WTC11 (cell line): ENCODE data around the gene CHMP5. TPM values are rescaled to one million over a fixed set of nuclear protein-coding genes. Genes with fewer than 3 reads are reported as not detected.

Source experiments
- ATAC-seq: fragments of 200-7000 bp; cut with Tn5 transposase; 2 replicates; pipeline ENCODE4 v1.10.0; 2021; ENCODE audit warnings: mild to moderate bottlenecking, moderate library complexity
- CTCF ChIA-PET: fragments of 300-600 bp; sonication (Branson Sonifier 250); formaldehyde crosslinking; loops from one replicate; lab custom pipeline; 2021; ENCODE audit warnings: antibody characterized with exemption; lab: Charles Lee
- POLR2A ChIA-PET: fragments of 350-600 bp; sonication (Branson Sonifier 250); formaldehyde crosslinking; loops from one replicate; lab custom pipeline; 2021; ENCODE audit warnings: antibody characterized with exemption; lab: Charles Lee
- DNase-seq: peaks from one replicate; pipeline ENCODE4 v3.0.0; 2021; ENCODE audit warnings: low spot score
- H3K27ac Mint-ChIP-seq: 2 replicates; pipeline ENCODE4 v1.8.0; 2021; ENCODE audit warnings: mixed read lengths
- H3K27me3 Mint-ChIP-seq: 2 replicates; pipeline ENCODE4 v1.8.0; 2021; ENCODE audit warnings: low read depth, mild to moderate bottlenecking, moderate library complexity, mixed read lengths
- H3K36me3 Mint-ChIP-seq: 2 replicates; pipeline ENCODE4 v1.8.0; 2021; ENCODE audit warnings: mixed read lengths
- H3K4me1 Mint-ChIP-seq: 2 replicates; pipeline ENCODE4 v1.8.0; 2022; ENCODE audit warnings: mixed read lengths
- H3K4me3 Mint-ChIP-seq: 2 replicates; pipeline ENCODE4 v1.8.0; 2021; ENCODE audit warnings: mild to moderate bottlenecking, moderate library complexity, mixed read lengths
- H3K9me3 Mint-ChIP-seq: 2 replicates; pipeline ENCODE4 v1.8.0; 2021; ENCODE audit warnings: mixed read lengths
- ATF1 ChIP-seq: sonication (generic); formaldehyde crosslinking; IDR thresholded peaks from 2 replicates; pipeline ENCODE4 v1.8.1; 2023; ENCODE audit warnings: mild to moderate bottlenecking, moderate library complexity, missing genetic modification reagents
- ATF2 ChIP-seq: sonication (generic); formaldehyde crosslinking; IDR thresholded peaks from 2 replicates; pipeline ENCODE4 v1.8.1; 2022; ENCODE audit warnings: low read depth, missing genetic modification reagents, borderline replicate concordance
- CREM ChIP-seq: sonication (generic); formaldehyde crosslinking; IDR thresholded peaks from 2 replicates; pipeline ENCODE4 v1.8.1; 2022; ENCODE audit warnings: mild to moderate bottlenecking, missing genetic modification reagents, moderate library complexity
- E2F1 ChIP-seq: sonication (generic); formaldehyde crosslinking; IDR thresholded peaks from 2 replicates; pipeline ENCODE4 v1.8.0; 2022; ENCODE audit warnings: mild to moderate bottlenecking, missing genetic modification reagents
- ELF4 ChIP-seq: sonication (generic); formaldehyde crosslinking; IDR thresholded peaks from 2 replicates; pipeline ENCODE4 v1.8.1; 2022; ENCODE audit warnings: low read depth, mild to moderate bottlenecking, moderate library complexity, missing genetic modification reagents
- EMX1 ChIP-seq: fragments of 250-450 bp; sonication (Bioruptor Pico); IDR thresholded peaks from 2 replicates; pipeline ENCODE4 v1.8.0; 2021; ENCODE audit warnings: mild to moderate bottlenecking
- FOXP1 ChIP-seq: sonication (generic); formaldehyde crosslinking; IDR thresholded peaks from 2 replicates; pipeline ENCODE4 v1.8.0; 2022; ENCODE audit warnings: missing genetic modification reagents, mild to moderate bottlenecking, moderate library complexity, borderline replicate concordance
- MXD4 ChIP-seq: fragments of 250-450 bp; sonication (Bioruptor Pico); IDR thresholded peaks from 2 replicates; pipeline ENCODE4 v1.8.0; 2021; ENCODE audit warnings: mild to moderate bottlenecking, moderate library complexity, borderline replicate concordance
- PREB ChIP-seq: sonication (generic); formaldehyde crosslinking; IDR thresholded peaks from 2 replicates; pipeline ENCODE4 v1.8.1; 2022; ENCODE audit warnings: mild to moderate bottlenecking, missing genetic modification reagents, moderate library complexity, borderline replicate concordance
- SMAD4 ChIP-seq: sonication (generic); formaldehyde crosslinking; IDR thresholded peaks from 2 replicates; pipeline ENCODE4 v1.8.0; 2022; ENCODE audit warnings: mild to moderate bottlenecking, missing genetic modification reagents
- TEAD4 ChIP-seq: sonication (generic); formaldehyde crosslinking; IDR thresholded peaks from 2 replicates; pipeline ENCODE4 v1.8.0; 2022; ENCODE audit warnings: mild to moderate bottlenecking, missing genetic modification reagents
- USF2 ChIP-seq: sonication (generic); formaldehyde crosslinking; IDR thresholded peaks from 2 replicates; pipeline ENCODE4 v1.8.1; 2023; ENCODE audit warnings: mild to moderate bottlenecking, missing genetic modification reagents, moderate library complexity
- ZBTB21 ChIP-seq: sonication (generic); formaldehyde crosslinking; IDR thresholded peaks from 2 replicates; pipeline ENCODE4 v1.8.1; 2023; ENCODE audit warnings: mild to moderate bottlenecking, missing genetic modification reagents, borderline replicate concordance
- ZBTB43 ChIP-seq: sonication (generic); formaldehyde crosslinking; IDR thresholded peaks from 2 replicates; pipeline ENCODE4 v1.8.1; 2023; ENCODE audit warnings: mild to moderate bottlenecking, missing genetic modification reagents
- ZNF317 ChIP-seq: sonication (generic); formaldehyde crosslinking; IDR thresholded peaks from 2 replicates; pipeline ENCODE4 v1.8.1; 2023; ENCODE audit warnings: low read depth, mild to moderate bottlenecking, moderate library complexity, missing genetic modification reagents, borderline replicate concordance
- ZNF425 ChIP-seq: fragments of 250-450 bp; sonication (Bioruptor Pico); conservative IDR thresholded peaks from 2 replicates; pipeline ENCODE4 v1.9.0; 2021; ENCODE audit warnings: mild to moderate bottlenecking
- ZNF512 ChIP-seq: sonication (generic); formaldehyde crosslinking; IDR thresholded peaks from 2 replicates; pipeline ENCODE4 v1.8.1; 2022; ENCODE audit warnings: missing genetic modification reagents, borderline replicate concordance
- total RNA-seq: library from RNA; stranded (reverse); gene quantifications from 3 replicates; pipeline ENCODE4 v1.2.3, GENCODE V29; 2021

CHMP5 gene
- total RNA-seq, 1 experiment from 2014 or later, result 46.2 TPM

- Mint-ChIP-seq H3K36me3 (no peaks in the 10 kb centered on the region), H3K27ac (no peak overlapping the region), H3K4me3 (no peak overlapping the region), H3K27me3 (no peaks in the 10 kb centered on the region), H3K4me1 (no peaks in the 10 kb centered on the region), H3K9me3 (no peaks in the 10 kb centered on the region)
- TF ChIP-seq ELF4 (CRISPR knock-in tag), result no peak
- TF ChIP-seq SMAD4 (CRISPR knock-in tag), result no peak
- no peak for TF ChIP-seq EMX1
- no peak for TF ChIP-seq FOXP1
- no peak for TF ChIP-seq ZNF425 (CRISPR knock-in tag)
- TF ChIP-seq CREM, result no peak
- TF ChIP-seq TEAD4 (CRISPR knock-in tag), result no peak
- TF ChIP-seq E2F1 (CRISPR knock-in tag), result no peak
- TF ChIP-seq USF2 (CRISPR knock-in tag), result no peak
- TF ChIP-seq ZNF317 (CRISPR knock-in tag), result no peak
- TF ChIP-seq PREB (CRISPR knock-in tag), result no peak
- TF ChIP-seq ATF1, result no peak
- TF ChIP-seq ZBTB43 (CRISPR knock-in tag), result no peak
- no peak for TF ChIP-seq ZNF512
- no peak for TF ChIP-seq ZBTB21 (CRISPR knock-in tag)
- TF ChIP-seq ATF2 (CRISPR knock-in tag), result no peak
- no peak for TF ChIP-seq MXD4
- DNase-seq, result no peak
- ChIA-PET CTCF (no interaction called here), POLR2A (no interaction called here)
- ATAC-seq, result no peak
These were observed 41.2 kb upstream of the CHMP5 start for GRCh38 chr9:33223696-33224095.
